Smooth muscle cell (in vitro differentiated cells): ENCODE measurements around the gene N4BP2L2. TPM values are rescaled to one million over a fixed set of nuclear protein-coding genes. Genes with fewer than 3 reads are reported as not detected.

Experiments used
- DNase-seq: peaks from one replicate; lab custom pipeline; 2025; ENCODE audit not compliant: unreplicated experiment; lab: John Stamatoyannopoulos, UW
- H2AFZ ChIP-seq: fragments of 200-600 bp; sonication (generic); 2 replicates; pipeline ENCODE4 v1.6.0; 2016; ENCODE audit warnings: antibody characterized with exemption, low read depth, mild to moderate bottlenecking
- H3F3A ChIP-seq: fragments of 200-600 bp; sonication (generic); 2 replicates; pipeline ENCODE4 v1.6.0; 2017; ENCODE audit warnings: antibody characterized with exemption, low read depth
- H3K27ac ChIP-seq: fragments of 200-600 bp; sonication (generic); 2 replicates; pipeline ENCODE4 v1.5.1; 2016; ENCODE audit warnings: low read depth, mild to moderate bottlenecking
- H3K27me3 ChIP-seq: fragments of 200-600 bp; sonication (generic); 2 replicates; pipeline ENCODE4 v1.6.1; 2016; ENCODE audit warnings: low read depth, mild to moderate bottlenecking
- H3K36me3 ChIP-seq: fragments of 200-600 bp; sonication (generic); 2 replicates; pipeline ENCODE4 v1.5.1; 2016; ENCODE audit warnings: low read depth
- H3K4me1 ChIP-seq: fragments of 200-600 bp; sonication (generic); 2 replicates; pipeline ENCODE4 v1.5.1; 2016; ENCODE audit warnings: low read depth
- H3K4me2 ChIP-seq: fragments of 200-600 bp; sonication (generic); 2 replicates; pipeline ENCODE4 v1.6.0; 2016; ENCODE audit warnings: mild to moderate bottlenecking
- H3K4me3 ChIP-seq: fragments of 200-600 bp; sonication (generic); 2 replicates; pipeline ENCODE4 v1.5.1; 2016; ENCODE audit warnings: mild to moderate bottlenecking
- H3K79me2 ChIP-seq: fragments of 200-600 bp; sonication (generic); 2 replicates; pipeline ENCODE4 v1.6.0; 2016; ENCODE audit warnings: low read depth, mild to moderate bottlenecking
- H3K9ac ChIP-seq: fragments of 200-600 bp; sonication (generic); 2 replicates; pipeline ENCODE4 v1.6.0; 2016; ENCODE audit warnings: low read depth
- H3K9me3 ChIP-seq: fragments of 200-600 bp; sonication (generic); replicated peaks from 2 replicates; pipeline ENCODE4 v1.5.1; 2016; ENCODE audit warnings: low read depth
- H4K20me1 ChIP-seq: fragments of 200-600 bp; sonication (generic); 2 replicates; pipeline ENCODE4 v1.6.0; 2016; ENCODE audit warnings: low read depth
- WGBS: methylation state at CpG from one replicate; pipeline ENCODE4 v1.1.7; 2016; ENCODE audit warnings: low lambda C conversion rate; 5-methylcytosine and 5-hydroxymethylcytosine counted together
- polyA plus RNA-seq: library from polyadenylated mRNA; unstranded; fragments of >200 nt; fragmentation: Nextera tagmentation; extraction: Ambion mirVana; gene quantifications from 2 replicates; pipeline ENCODE4 v1.2.1, GENCODE V29; 2016
- total RNA-seq: library from RNA; depleted of rRNA; stranded (reverse); fragments of >200 nt; gene quantifications from 2 replicates; pipeline ENCODE4 v1.2.3, GENCODE V29; 2014
- TF ChIP-seq, protein P1 (sequence below): fragments of 200-600 bp; sonication (generic); IDR thresholded peaks from 2 replicates; pipeline ENCODE4 v1.5.1; 2017; ENCODE audit warnings: borderline replicate concordance, mild to moderate bottlenecking, antibody characterized with exemption; ENCODE audit not compliant: insufficient read depth, poor library complexity, severe bottlenecking

Gene N4BP2L2
- total and polyA plus RNA-seq, 2 experiments from 2014 or later, result 51.3 to 96.0 TPM

GRCh38 chr13:32417995-32418394, 120.6 kb downstream of the N4BP2L2 start:
- H3K4me1 ChIP-seq, result no peaks in the 10 kb centered on the region
- no peaks in the 10 kb centered on the region for H3K27me3 ChIP-seq
- H3K36me3 ChIP-seq, result no peaks in the 10 kb centered on the region
- H3K79me2 ChIP-seq, result no peaks in the 10 kb centered on the region
- H3K27ac ChIP-seq, result no peak overlapping the region
- no peak for DNase-seq
- no peak overlapping the region for H2AFZ ChIP-seq
- 97% methylated on average over 1 of the region's 1 CpG for WGBS
- no peak overlapping the region for H3K4me3 ChIP-seq
- H4K20me1 ChIP-seq, result no peaks in the 10 kb centered on the region
- no peak overlapping the region for H3K4me2 ChIP-seq
- TF ChIP-seq, protein P1, sequence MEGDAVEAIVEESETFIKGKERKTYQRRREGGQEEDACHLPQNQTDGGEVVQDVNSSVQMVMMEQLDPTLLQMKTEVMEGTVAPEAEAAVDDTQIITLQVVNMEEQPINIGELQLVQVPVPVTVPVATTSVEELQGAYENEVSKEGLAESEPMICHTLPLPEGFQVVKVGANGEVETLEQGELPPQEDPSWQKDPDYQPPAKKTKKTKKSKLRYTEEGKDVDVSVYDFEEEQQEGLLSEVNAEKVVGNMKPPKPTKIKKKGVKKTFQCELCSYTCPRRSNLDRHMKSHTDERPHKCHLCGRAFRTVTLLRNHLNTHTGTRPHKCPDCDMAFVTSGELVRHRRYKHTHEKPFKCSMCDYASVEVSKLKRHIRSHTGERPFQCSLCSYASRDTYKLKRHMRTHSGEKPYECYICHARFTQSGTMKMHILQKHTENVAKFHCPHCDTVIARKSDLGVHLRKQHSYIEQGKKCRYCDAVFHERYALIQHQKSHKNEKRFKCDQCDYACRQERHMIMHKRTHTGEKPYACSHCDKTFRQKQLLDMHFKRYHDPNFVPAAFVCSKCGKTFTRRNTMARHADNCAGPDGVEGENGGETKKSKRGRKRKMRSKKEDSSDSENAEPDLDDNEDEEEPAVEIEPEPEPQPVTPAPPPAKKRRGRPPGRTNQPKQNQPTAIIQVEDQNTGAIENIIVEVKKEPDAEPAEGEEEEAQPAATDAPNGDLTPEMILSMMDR, result no peak
- no peaks in the 10 kb centered on the region for H3F3A ChIP-seq
- no peaks in the 10 kb centered on the region for H3K9me3 ChIP-seq
- H3K9ac ChIP-seq, result no peak overlapping the region

- Histone ChIP-seq H3K27ac (no peak overlapping the region), H3K4me3 (no peak overlapping the region), H3K36me3 (no peaks in the 10 kb centered on the region), H3F3A (no peaks in the 10 kb centered on the region), H3K9me3 (no peaks in the 10 kb centered on the region), H3K4me1 (peaks cover 3% of the 10 kb centered on the region), H3K9ac (no peak overlapping the region), H4K20me1 (no peaks in the 10 kb centered on the region), H2AFZ (no peak overlapping the region), H3K27me3 (no peaks in the 10 kb centered on the region), H3K79me2 (no peaks in the 10 kb centered on the region), H3K4me2 (no peak overlapping the region)
- TF ChIP-seq, protein P1, result peak; percentile 30
- no peak for DNase-seq
Measured at GRCh38 chr13:32415019-32415418, 123.6 kb downstream of the N4BP2L2 start.

- Histone ChIP-seq H3F3A (no peaks in the 10 kb centered on the region), H3K36me3 (no peaks in the 10 kb centered on the region), H3K79me2 (no peaks in the 10 kb centered on the region), H3K9ac (no peak overlapping the region), H3K4me2 (no peak overlapping the region), H3K27me3 (no peaks in the 10 kb centered on the region), H3K9me3 (no peaks in the 10 kb centered on the region), H4K20me1 (no peaks in the 10 kb centered on the region), H3K4me3 (no peak overlapping the region), H2AFZ (no peak overlapping the region), H3K27ac (no peak overlapping the region), H3K4me1 (peaks cover 7% of the 10 kb centered on the region)
- TF ChIP-seq, protein P1, result no peak
- 94% methylated on average over 2 of the region's 2 CpGs for WGBS
- no peak for DNase-seq
Measured at GRCh38 chr13:32414580-32414979, 124.0 kb downstream of the N4BP2L2 start.

DNA sequence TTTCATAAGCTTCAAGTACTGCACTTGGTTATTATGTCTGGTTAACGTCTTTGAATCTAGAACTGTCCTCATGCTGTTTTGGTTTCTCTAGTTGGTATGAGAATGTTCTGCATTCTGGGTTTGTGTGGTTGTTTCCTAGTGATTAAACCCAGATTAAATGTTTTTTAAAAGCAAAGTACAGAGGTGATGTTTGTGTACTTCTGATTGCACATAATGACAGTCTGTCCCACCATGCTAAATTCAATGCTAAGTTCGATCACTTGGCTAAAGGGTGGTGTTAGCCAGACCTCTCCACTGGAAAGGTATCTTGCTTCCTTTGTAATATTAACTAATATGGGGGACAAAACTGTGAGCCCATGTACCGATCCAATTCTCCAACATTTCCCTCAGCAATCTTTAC, 125.3 kb downstream of the N4BP2L2 start:
- WGBS, result 97% methylated on average over 3 of the region's 3 CpGs
- Histone ChIP-seq H3K27ac (no peak overlapping the region), H2AFZ (no peak overlapping the region), H3K36me3 (no peaks in the 10 kb centered on the region), H3K4me3 (no peak overlapping the region), H3K79me2 (no peaks in the 10 kb centered on the region), H3K9me3 (no peaks in the 10 kb centered on the region), H4K20me1 (no peaks in the 10 kb centered on the region), H3K4me1 (peaks cover 10% of the 10 kb centered on the region), H3K9ac (no peak overlapping the region), H3K4me2 (no peak overlapping the region), H3K27me3 (no peaks in the 10 kb centered on the region), H3F3A (no peaks in the 10 kb centered on the region)
- DNase-seq, result no peak
- TF ChIP-seq, protein P1, result no peak
